PC-3 (cell line): ENCODE measurements around the gene AGPAT3. TPM values are rescaled to one million over a fixed set of nuclear protein-coding genes. Genes with fewer than 3 reads are reported as not detected.

Experiments
- ATAC-seq: fragments of 200-7000 bp; cut with Tn5 transposase; 2 replicates; pipeline ENCODE4 v1.9.1; 2020; ENCODE audit warnings: mild to moderate bottlenecking, moderate library complexity
- BruUV-seq: library from RNA; stranded (reverse); fragments of 400-500 nt; replicated peaks from 2 replicates; lab custom pipeline; 2021; lab: Mats Ljungman, UMichigan
- CTCF ChIA-PET: fragments of 300-600 bp; sonication (Branson Sonifier 250); formaldehyde crosslinking; loops from one replicate; lab custom pipeline; 2022; ENCODE audit warnings: antibody characterized with exemption; lab: Charles Lee
- POLR2A ChIA-PET: fragments of 300-600 bp; sonication (Branson Sonifier 250); formaldehyde crosslinking; loops from one replicate; lab custom pipeline; 2022; ENCODE audit warnings: antibody characterized with exemption; ENCODE audit not compliant: unreplicated experiment; lab: Charles Lee
- DNase-seq: peaks from one replicate; pipeline ENCODE4 v3.0.0-alpha.2; 2015
- H2AFZ ChIP-seq: fragments of 300-600 bp; sonication (generic); 2 replicates; pipeline ENCODE4 v1.6.0; 2016; ENCODE audit warnings: antibody characterized with exemption, low read length
- H3F3A ChIP-seq: fragments of 300-600 bp; sonication (generic); one replicate; pipeline ENCODE4 v1.6.0; 2017; ENCODE audit warnings: antibody characterized with exemption, low read length, control low read depth, mild to moderate bottlenecking; ENCODE audit not compliant: unreplicated experiment
- H3K27ac ChIP-seq: fragments of 300-600 bp; sonication (generic); 2 replicates; pipeline ENCODE4 v1.5.1; 2016; ENCODE audit warnings: mild to moderate bottlenecking, low read length
- H3K27me3 ChIP-seq: fragments of 300-600 bp; sonication (generic); 2 replicates; pipeline ENCODE4 v1.6.1; 2016; ENCODE audit warnings: low read length, mixed read lengths
- H3K36me3 ChIP-seq: fragments of 300-600 bp; sonication (generic); 2 replicates; pipeline ENCODE4 v1.6.1; 2016; ENCODE audit warnings: low read depth, mixed run types, low read length, mixed read lengths
- H3K4me1 ChIP-seq: fragments of 300-600 bp; sonication (generic); 2 replicates; pipeline ENCODE4 v1.5.1; 2016; ENCODE audit warnings: low read length; ENCODE audit not compliant: insufficient read depth
- H3K4me2 ChIP-seq: fragments of 300-600 bp; sonication (generic); 2 replicates; pipeline ENCODE4 v1.6.0; 2016; ENCODE audit warnings: low read length
- H3K4me3 ChIP-seq: fragments of 300-600 bp; sonication (generic); 2 replicates; pipeline ENCODE4 v1.5.1; 2016; ENCODE audit warnings: mild to moderate bottlenecking, low read length, mixed read lengths
- H3K79me2 ChIP-seq: fragments of 300-600 bp; sonication (generic); 2 replicates; pipeline ENCODE4 v1.6.1; 2017; ENCODE audit warnings: low read length, mixed read lengths
- H3K9ac ChIP-seq: fragments of 300-600 bp; sonication (generic); 2 replicates; pipeline ENCODE4 v1.6.0; 2016; ENCODE audit warnings: mild to moderate bottlenecking, low read length
- H3K9me2 ChIP-seq: fragments of 300-600 bp; sonication (generic); replicated peaks from 2 replicates; pipeline ENCODE4 v1.6.1; 2016; ENCODE audit warnings: mixed run types, low read length, mixed read lengths
- H3K9me3 ChIP-seq: fragments of 300-600 bp; sonication (generic); 2 replicates; pipeline ENCODE4 v1.6.1; 2016; ENCODE audit warnings: low read length, mixed read lengths
- H4K20me1 ChIP-seq: fragments of 300-600 bp; sonication (generic); 2 replicates; pipeline ENCODE4 v1.6.1; 2016; ENCODE audit warnings: low read length, mixed read lengths
- EZH2 ChIP-seq: fragments of 300-600 bp; sonication (generic); IDR thresholded peaks from one replicate; pipeline ENCODE4 v1.6.1; 2017; ENCODE audit warnings: antibody characterized with exemption, mild to moderate bottlenecking, low read length; ENCODE audit not compliant: unreplicated experiment
- EZH2phosphoT487 ChIP-seq: fragments of 300-600 bp; sonication (generic); IDR thresholded peaks from 2 replicates; pipeline ENCODE4 v1.6.1; 2018; ENCODE audit warnings: mild to moderate bottlenecking, antibody characterized with exemption, low read length, borderline replicate concordance
- intact Hi-C: fragments of 100-400 bp; cut with micrococcal nuclease; formaldehyde crosslinking; loops from 2 replicates; pipeline ENCODE4 v1.9.0; 2023
- total RNA-seq: library from RNA; depleted of rRNA; stranded (reverse); fragments of >200 nt; gene quantifications from 2 replicates; pipeline ENCODE4 v1.2.3, GENCODE V29; 2014
- TF ChIP-seq, protein P1 (sequence below): fragments of 300-600 bp; sonication (generic); conservative IDR thresholded peaks from 2 replicates; pipeline ENCODE4 v1.5.1; 2017; ENCODE audit warnings: antibody characterized with exemption, low read depth, mild to moderate bottlenecking, low read length

AGPAT3 gene
- total RNA-seq, 1 experiment from 2014 or later, result 76.1 TPM

DNA sequence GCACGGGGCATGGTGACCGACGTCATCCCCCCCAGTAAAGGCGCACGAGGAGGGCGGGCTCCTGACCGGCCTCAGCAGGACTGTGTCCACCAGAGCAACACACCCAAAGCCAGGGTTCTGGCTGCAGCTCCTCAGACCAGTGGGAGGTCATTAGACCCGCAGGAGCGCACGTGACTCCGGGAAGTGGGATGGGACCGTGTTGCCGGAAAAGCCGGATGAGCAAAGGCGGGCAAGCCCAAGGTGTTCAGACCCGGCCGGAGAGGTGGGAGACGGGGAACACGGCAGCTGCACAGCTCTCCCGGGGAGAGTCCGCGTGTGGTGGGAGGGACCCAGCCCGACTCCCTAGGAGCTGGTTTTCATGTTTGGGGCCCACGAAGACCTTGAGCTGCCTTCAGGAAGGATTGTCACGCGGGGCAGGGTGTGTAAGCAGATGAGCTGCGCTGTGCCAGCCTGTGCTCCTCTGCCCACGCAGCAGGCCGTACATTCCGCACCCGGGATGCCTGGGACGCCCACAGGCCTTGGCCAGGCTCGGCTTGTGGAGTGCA is 126.5 kb downstream of the AGPAT3 start:
- no peaks in the 10 kb centered on the region for H3K4me1 ChIP-seq
- H3K9ac ChIP-seq, result no peak overlapping the region
- H2AFZ ChIP-seq, result no peak overlapping the region
- H3K4me2 ChIP-seq, result no peak overlapping the region
- ATAC-seq (no peak), DNase-seq (no peak)
- BruUV-seq, result no TSS peak
- H3K27me3 ChIP-seq, result no peaks in the 10 kb centered on the region
- H3K9me2 ChIP-seq, result no peaks in the 10 kb centered on the region
- H3K36me3 ChIP-seq, result no peaks in the 10 kb centered on the region
- TF ChIP-seq, protein P1, sequence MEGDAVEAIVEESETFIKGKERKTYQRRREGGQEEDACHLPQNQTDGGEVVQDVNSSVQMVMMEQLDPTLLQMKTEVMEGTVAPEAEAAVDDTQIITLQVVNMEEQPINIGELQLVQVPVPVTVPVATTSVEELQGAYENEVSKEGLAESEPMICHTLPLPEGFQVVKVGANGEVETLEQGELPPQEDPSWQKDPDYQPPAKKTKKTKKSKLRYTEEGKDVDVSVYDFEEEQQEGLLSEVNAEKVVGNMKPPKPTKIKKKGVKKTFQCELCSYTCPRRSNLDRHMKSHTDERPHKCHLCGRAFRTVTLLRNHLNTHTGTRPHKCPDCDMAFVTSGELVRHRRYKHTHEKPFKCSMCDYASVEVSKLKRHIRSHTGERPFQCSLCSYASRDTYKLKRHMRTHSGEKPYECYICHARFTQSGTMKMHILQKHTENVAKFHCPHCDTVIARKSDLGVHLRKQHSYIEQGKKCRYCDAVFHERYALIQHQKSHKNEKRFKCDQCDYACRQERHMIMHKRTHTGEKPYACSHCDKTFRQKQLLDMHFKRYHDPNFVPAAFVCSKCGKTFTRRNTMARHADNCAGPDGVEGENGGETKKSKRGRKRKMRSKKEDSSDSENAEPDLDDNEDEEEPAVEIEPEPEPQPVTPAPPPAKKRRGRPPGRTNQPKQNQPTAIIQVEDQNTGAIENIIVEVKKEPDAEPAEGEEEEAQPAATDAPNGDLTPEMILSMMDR, result no peak
- TF ChIP-seq EZH2 (no peak), EZH2phosphoT487 (no peak)
- no peak overlapping the region for H3K4me3 ChIP-seq
- H3K79me2 ChIP-seq, result no peaks in the 10 kb centered on the region
- no peaks in the 10 kb centered on the region for H3F3A ChIP-seq
- no peaks in the 10 kb centered on the region for H4K20me1 ChIP-seq
- H3K27ac ChIP-seq, result no peak overlapping the region
- POLR2A ChIA-PET, result no interaction called here
- no peaks in the 10 kb centered on the region for H3K9me3 ChIP-seq
- intact Hi-C loops, result no loop called here
- CTCF ChIA-PET, result no interaction called here

DNA sequence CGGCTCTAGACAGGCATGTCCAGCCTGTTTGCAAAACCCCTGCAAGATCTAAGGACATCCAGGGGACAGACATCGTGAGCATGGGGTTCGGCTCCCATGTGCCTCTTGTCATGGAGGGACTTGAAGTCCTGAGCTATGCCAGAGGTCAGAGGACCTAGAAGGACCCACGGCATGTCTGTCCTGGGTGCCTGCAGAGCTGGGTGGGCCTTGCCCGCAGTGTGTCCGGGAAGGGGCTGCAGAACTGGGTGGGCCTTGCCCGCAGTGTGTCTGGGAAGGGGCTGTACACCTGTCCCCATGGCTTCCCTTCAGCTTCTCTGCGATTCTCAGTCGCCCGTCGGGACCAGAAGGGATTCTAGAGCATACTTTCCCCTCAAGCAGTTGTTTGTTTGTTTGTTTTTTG is 127.1 kb downstream of the AGPAT3 start:
- no peak overlapping the region for H2AFZ ChIP-seq
- no peaks in the 10 kb centered on the region for H4K20me1 ChIP-seq
- DNase-seq (no peak), ATAC-seq (no peak)
- H3K27ac ChIP-seq, result no peak overlapping the region
- no peak overlapping the region for H3K4me3 ChIP-seq
- no peaks in the 10 kb centered on the region for H3K9me3 ChIP-seq
- H3K79me2 ChIP-seq, result no peaks in the 10 kb centered on the region
- H3K9me2 ChIP-seq, result no peaks in the 10 kb centered on the region
- no peak overlapping the region for H3K4me2 ChIP-seq
- no peak for TF ChIP-seq EZH2
- CTCF ChIA-PET, result no interaction called here
- POLR2A ChIA-PET, result no interaction called here
- H3F3A ChIP-seq, result no peaks in the 10 kb centered on the region
- BruUV-seq, result no TSS peak
- intact Hi-C loops, result no loop called here
- H3K36me3 ChIP-seq, result no peaks in the 10 kb centered on the region
- no peaks in the 10 kb centered on the region for H3K27me3 ChIP-seq
- no peaks in the 10 kb centered on the region for H3K4me1 ChIP-seq
- no peak overlapping the region for H3K9ac ChIP-seq

DNA sequence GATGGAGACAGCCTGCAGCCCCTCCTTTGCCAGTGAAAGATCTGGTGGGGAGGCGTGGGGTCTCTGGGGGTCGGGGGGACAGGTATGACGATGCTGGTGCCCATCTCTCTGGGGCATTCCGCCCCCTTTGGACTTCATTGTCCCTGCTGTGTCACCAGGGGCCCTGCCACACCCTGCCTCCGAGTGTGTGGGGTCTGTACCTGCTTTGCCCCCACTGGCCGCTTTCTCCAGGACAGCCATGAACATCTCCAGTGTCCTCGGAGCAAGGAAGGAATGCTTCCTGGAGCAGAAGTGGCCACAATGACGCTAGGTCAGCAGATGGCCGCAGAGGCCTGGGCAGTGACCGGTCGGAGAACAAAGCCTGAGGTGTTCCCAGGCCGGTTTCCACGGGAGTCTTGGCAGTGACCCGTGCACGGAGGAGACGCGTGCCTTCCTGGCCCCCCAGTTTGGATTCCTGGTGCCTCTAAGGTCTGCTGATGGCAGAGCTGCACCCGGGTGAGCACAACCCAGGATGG is 128.5 kb downstream of the AGPAT3 start:
- Histone ChIP-seq H2AFZ (no peak overlapping the region), H3F3A (no peaks in the 10 kb centered on the region), H3K79me2 (no peaks in the 10 kb centered on the region), H3K9me2 (no peaks in the 10 kb centered on the region), H3K4me1 (peaks cover 6% of the 10 kb centered on the region), H3K36me3 (no peaks in the 10 kb centered on the region), H3K27ac (no peak overlapping the region), H3K27me3 (no peaks in the 10 kb centered on the region), H3K9ac (no peak overlapping the region), H3K4me3 (no peak overlapping the region), H3K9me3 (no peaks in the 10 kb centered on the region), H3K4me2 (no peak overlapping the region), H4K20me1 (no peaks in the 10 kb centered on the region)
- CTCF ChIA-PET, result no interaction called here
- no TSS peak for BruUV-seq
- ATAC-seq, result no peak
- no peak for DNase-seq
- POLR2A ChIA-PET, result interaction anchor here (0.5 kb wide), 1 partner anchor 13 kb away, joined by 3 read pairs; no protein-coding TSS in a partner anchor
- TF ChIP-seq, protein P1, result no peak
- TF ChIP-seq EZH2phosphoT487, result no peak
- no peak for TF ChIP-seq EZH2
- intact Hi-C loops, result no loop called here
